Vagina (tissue), 2 donors: Measurements from ENCODE around the gene TMEM139.

Source experiments
- POLR2AphosphoS5 ChIP-seq, 2 donors: sonication (generic); formaldehyde crosslinking; IDR thresholded peaks; one replicate each; pipeline ENCODE4 v1.9.0; 2017; ENCODE audit warnings: antibody characterized with exemption in 2 of 2, mild to moderate bottlenecking in 2 of 2, low read depth in 1 of 2; ENCODE audit not compliant: insufficient read depth in 1 of 2
- TF ChIP-seq, protein P1 (sequence below), 3 experiments: fragments of 450-650 bp in 2 of 3; fragments of 200-600 bp in 1 of 3; sonication (generic) in 1 of 3; IDR thresholded peaks; one replicate each; pipeline ENCODE4 v1.5.1; 2017 to 2019; ENCODE audit warnings: antibody characterized with exemption in 3 of 3, mild to moderate bottlenecking in 2 of 3, moderate library complexity in 2 of 3

DNA sequence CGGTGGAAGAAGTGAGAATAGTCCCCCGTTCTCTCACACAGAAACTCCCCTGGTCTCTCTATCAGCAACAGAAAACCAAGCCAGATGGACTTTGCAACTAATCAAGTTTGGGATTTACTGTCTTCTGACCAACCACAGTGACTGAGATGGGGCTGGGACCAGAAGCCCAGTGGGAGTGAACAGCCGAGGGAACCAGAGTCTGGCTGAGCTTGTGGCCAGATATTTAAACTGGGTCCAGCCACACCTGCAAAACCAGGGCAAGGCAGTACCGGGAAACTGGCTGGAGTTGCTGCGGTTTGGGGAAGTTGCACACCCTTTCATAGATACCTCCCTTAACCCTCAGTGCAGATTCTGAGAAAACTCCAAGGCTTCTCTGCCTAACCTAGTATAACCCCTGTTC lies 15.5 kb upstream of the TMEM139 start:
- TF ChIP-seq POLR2AphosphoS5 (IDR thresholded peaks at IDR 0.05; ENCODE audit: insufficient read depth in 1 of 2, low read depth in 1 of 2), result no peak
- TF ChIP-seq, protein P1, sequence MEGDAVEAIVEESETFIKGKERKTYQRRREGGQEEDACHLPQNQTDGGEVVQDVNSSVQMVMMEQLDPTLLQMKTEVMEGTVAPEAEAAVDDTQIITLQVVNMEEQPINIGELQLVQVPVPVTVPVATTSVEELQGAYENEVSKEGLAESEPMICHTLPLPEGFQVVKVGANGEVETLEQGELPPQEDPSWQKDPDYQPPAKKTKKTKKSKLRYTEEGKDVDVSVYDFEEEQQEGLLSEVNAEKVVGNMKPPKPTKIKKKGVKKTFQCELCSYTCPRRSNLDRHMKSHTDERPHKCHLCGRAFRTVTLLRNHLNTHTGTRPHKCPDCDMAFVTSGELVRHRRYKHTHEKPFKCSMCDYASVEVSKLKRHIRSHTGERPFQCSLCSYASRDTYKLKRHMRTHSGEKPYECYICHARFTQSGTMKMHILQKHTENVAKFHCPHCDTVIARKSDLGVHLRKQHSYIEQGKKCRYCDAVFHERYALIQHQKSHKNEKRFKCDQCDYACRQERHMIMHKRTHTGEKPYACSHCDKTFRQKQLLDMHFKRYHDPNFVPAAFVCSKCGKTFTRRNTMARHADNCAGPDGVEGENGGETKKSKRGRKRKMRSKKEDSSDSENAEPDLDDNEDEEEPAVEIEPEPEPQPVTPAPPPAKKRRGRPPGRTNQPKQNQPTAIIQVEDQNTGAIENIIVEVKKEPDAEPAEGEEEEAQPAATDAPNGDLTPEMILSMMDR (IDR thresholded peaks at IDR 0.05), result no peak
